SK-N-SH treated with all-trans-retinoic acid at 6 μM for 48 hours (cell line): ENCODE results near the gene NAP1L4.

Experiments
- ARNTL ChIP-seq: fragments of 450-650 bp; formaldehyde crosslinking; IDR thresholded peaks from 2 replicates; pipeline ENCODE4 v1.5.0; 2020; ENCODE audit warnings: low read depth, mild to moderate bottlenecking, moderate library complexity, borderline replicate concordance
- ZNF565 ChIP-seq: fragments of 450-650 bp; formaldehyde crosslinking; conservative IDR thresholded peaks from 2 replicates; pipeline ENCODE4 v1.5.0; 2020; ENCODE audit warnings: low read depth, mild to moderate bottlenecking, moderate library complexity

DNA sequence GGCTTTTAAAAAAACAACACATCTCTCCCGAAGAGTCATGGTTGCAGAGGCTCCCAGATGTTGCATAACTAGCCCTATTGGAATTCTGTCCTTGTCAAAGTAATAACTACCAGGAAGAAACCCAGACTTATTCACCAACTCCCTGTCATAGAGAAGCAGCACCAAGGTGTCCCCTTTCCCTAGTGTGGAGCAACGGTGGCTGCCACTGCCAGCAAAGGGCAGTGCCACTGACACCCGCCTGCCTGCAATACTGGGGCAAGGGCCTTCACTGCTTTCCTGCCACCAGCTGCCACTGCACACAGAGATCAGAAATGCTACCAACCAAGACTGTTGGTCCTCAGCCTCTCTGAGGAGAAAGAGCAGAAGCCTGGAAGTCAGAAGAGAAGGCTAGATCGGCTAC lies 27.3 kb downstream of the NAP1L4 start:
- TF ChIP-seq ZNF565 (CRISPR knock-in tag), result no peak
- TF ChIP-seq ARNTL (CRISPR knock-in tag), result no peak
